Type B pancreatic cell (in vitro differentiated cells): ENCODE data around the gene RAD51B. TPM values are rescaled to one million over a fixed set of nuclear protein-coding genes. Genes with fewer than 3 reads are reported as not detected.
A peak's percentile ranks its signal among the peaks of the same experiment; 100 is the strongest.

Experiments used
- DNase-seq: peaks from one replicate; pipeline ENCODE4 v3.0.0; 2021; ENCODE audit warnings: mixed read lengths; ENCODE audit not compliant: unreplicated experiment; ENCODE audit errors: extremely low spot score
- H3K27ac Mint-ChIP-seq: 2 replicates; pipeline ENCODE4 v1.8.0; 2021; ENCODE audit warnings: mild to moderate bottlenecking, mixed read lengths
- H3K27me3 Mint-ChIP-seq: 2 replicates; pipeline ENCODE4 v1.8.0; 2021; ENCODE audit warnings: mixed read lengths
- H3K36me3 Mint-ChIP-seq: 2 replicates; pipeline ENCODE4 v1.8.0; 2021; ENCODE audit warnings: mixed read lengths
- H3K4me1 Mint-ChIP-seq: one replicate; pipeline ENCODE4 v1.8.0; 2021; ENCODE audit warnings: mixed read lengths; ENCODE audit not compliant: unreplicated experiment
- H3K4me3 Mint-ChIP-seq: 2 replicates; pipeline ENCODE4 v1.8.0; 2021; ENCODE audit warnings: mild to moderate bottlenecking, mixed read lengths
- H3K9me3 Mint-ChIP-seq: 2 replicates; pipeline ENCODE4 v1.8.0; 2021; ENCODE audit warnings: mixed read lengths
- total RNA-seq: library from RNA; stranded (reverse); gene quantifications from 2 replicates; pipeline ENCODE4 v1.2.1, GENCODE V29; 2021; ENCODE audit warnings: low replicate concordance
- TF ChIP-seq, protein P1 (sequence below): fragments of 200-600 bp; sonication (generic); conservative IDR thresholded peaks from 2 replicates; pipeline ENCODE4 v1.5.0; 2021; ENCODE audit warnings: antibody characterized with exemption, mild to moderate bottlenecking

The RAD51B gene
- total RNA-seq, 1 donor from 2014 or later = 27.3 TPM

- DNase-seq = no peak
- Mint-ChIP-seq H3K9me3 (peaks cover 6% of the 10 kb centered on the region), H3K27ac (peak overlapping the region; percentile 92), H3K4me3 (peak overlapping the region; percentile 76), H3K4me1 (peaks cover 62% of the 10 kb centered on the region), H3K36me3 (peaks cover 14% of the 10 kb centered on the region), H3K27me3 (no peaks in the 10 kb centered on the region)
- TF ChIP-seq, protein P1, sequence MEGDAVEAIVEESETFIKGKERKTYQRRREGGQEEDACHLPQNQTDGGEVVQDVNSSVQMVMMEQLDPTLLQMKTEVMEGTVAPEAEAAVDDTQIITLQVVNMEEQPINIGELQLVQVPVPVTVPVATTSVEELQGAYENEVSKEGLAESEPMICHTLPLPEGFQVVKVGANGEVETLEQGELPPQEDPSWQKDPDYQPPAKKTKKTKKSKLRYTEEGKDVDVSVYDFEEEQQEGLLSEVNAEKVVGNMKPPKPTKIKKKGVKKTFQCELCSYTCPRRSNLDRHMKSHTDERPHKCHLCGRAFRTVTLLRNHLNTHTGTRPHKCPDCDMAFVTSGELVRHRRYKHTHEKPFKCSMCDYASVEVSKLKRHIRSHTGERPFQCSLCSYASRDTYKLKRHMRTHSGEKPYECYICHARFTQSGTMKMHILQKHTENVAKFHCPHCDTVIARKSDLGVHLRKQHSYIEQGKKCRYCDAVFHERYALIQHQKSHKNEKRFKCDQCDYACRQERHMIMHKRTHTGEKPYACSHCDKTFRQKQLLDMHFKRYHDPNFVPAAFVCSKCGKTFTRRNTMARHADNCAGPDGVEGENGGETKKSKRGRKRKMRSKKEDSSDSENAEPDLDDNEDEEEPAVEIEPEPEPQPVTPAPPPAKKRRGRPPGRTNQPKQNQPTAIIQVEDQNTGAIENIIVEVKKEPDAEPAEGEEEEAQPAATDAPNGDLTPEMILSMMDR = no peak
Measured at GRCh38 chr14:68562911-68563250, 743.3 kb downstream of the RAD51B start.

GRCh38 chr14:68563251-68564131 is 743.9 kb downstream of the RAD51B start:
- Mint-ChIP-seq H3K4me1 (peaks cover 62% of the 10 kb centered on the region), H3K4me3 (peak overlapping the region; percentile 76), H3K36me3 (peaks cover 16% of the 10 kb centered on the region), H3K27me3 (no peaks in the 10 kb centered on the region), H3K9me3 (peaks cover 6% of the 10 kb centered on the region), H3K27ac (peak overlapping the region; percentile 92)
- DNase-seq = no peak
- TF ChIP-seq, protein P1 = no peak

DNA sequence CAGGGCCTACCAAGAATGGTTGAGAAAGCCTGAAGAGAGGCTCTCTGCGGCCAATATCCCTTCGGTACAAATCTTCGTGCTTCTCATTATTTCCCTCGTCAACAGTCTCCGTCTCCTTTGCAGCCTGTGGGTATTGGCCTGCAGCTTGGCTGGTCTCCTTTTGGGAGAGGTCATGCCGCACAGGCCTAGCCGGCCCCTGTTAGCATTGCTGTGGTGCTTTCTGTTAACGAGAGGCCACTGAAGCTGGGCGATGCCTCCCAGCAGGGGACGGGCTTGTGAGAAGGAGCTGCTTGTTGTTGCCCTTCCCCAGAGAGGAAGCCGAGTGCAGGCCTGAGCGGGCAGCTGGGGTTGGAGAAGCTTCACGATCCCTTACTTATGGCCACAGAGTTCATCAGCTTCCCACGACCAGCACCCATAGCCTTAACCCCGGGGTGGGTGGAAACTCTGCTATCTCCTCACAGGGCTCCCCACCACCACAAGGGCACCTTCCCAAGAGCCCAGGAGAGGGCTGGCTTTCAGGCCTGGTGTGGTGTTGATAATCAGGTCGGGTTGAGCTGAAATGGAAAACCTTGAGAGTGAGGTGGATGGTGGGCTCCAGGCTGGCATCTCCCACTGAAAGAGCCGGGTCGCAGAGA is 744.7 kb downstream of the RAD51B start:
- Mint-ChIP-seq H3K27ac (peak overlapping the region; percentile 92), H3K9me3 (peaks cover 10% of the 10 kb centered on the region), H3K27me3 (no peaks in the 10 kb centered on the region), H3K36me3 (peaks cover 21% of the 10 kb centered on the region), H3K4me3 (peak overlapping the region; percentile 76), H3K4me1 (peaks cover 70% of the 10 kb centered on the region)
- TF ChIP-seq, protein P1 = no peak
- no peak for DNase-seq

DNA sequence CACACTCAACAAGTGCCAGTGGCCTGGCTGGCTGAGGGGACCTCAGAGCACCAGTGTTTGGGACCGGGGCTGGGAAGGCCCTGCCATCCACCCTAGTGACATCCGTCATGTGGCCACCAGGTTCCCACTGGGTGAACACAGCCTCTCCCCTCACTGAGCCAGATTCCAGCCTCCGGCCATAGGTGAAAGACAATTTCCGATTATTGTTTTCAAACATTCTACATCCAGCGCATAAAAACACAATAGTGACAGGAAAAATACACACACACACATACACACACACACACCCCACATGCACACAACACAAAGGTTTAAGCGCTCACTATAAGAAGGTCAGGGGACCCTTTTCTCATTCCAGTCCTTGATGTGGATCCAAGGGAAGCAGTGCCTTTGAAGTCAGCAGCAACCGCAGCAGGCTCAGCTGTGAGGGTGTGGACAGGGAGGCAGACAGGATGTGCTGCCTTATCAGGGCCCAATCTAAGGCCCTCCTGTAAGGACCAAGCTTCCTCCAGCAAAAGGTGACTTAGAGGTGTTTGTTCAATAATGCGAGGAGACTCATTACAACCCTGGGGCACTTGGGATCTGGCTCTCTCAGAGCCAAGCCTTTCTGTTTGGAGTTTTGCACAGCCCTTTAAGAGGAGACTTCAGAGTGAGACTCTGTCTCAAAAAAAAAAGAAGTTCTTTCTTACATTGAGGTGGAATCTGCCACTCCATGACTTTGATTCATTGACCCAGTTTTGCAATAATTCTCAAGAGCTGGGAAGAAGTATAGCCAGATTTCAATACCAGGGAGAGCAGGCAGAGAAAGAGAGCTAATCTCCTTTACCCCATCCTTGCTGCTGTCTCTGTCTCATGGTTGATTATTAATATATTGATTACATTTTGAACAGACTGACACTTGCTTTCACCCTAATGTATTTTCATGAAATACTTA is 745.5 kb downstream of the RAD51B start:
- Mint-ChIP-seq H3K27ac (peak overlapping the region; percentile 92), H3K4me1 (peaks cover 78% of the 10 kb centered on the region), H3K9me3 (peaks cover 10% of the 10 kb centered on the region), H3K27me3 (no peaks in the 10 kb centered on the region), H3K36me3 (peaks cover 18% of the 10 kb centered on the region), H3K4me3 (peak overlapping the region; percentile 76)
- no peak for DNase-seq
- TF ChIP-seq, protein P1 = no peak

DNA sequence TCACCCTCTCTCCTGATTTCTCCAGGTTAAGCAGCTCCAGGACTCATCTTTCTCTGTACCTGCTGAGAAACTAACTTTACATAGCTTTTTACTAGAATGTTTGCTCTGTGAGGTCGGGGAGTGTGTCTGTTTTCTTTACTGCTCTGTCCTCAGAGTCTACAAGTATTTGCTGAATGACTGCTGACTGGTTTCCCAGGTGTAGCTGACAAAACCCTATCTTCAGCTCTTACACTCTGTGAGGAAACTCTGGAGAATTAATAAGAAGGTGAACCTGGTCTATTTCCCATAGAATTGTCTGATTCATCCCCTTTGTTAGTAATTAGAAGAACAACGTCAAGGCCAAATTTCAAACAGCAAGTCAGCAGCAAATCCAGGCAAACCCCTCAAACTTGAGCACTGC is 746.5 kb downstream of the RAD51B start:
- Mint-ChIP-seq H3K9me3 (peaks cover 6% of the 10 kb centered on the region), H3K27ac (peak overlapping the region; percentile 92), H3K4me1 (peaks cover 81% of the 10 kb centered on the region), H3K27me3 (no peaks in the 10 kb centered on the region), H3K4me3 (peak overlapping the region; percentile 47), H3K36me3 (peaks cover 13% of the 10 kb centered on the region)
- TF ChIP-seq, protein P1 = no peak
- DNase-seq = no peak
